WTC11 (cell line): Measurements from ENCODE around the gene WDR72. TPM values are rescaled to one million over a fixed set of nuclear protein-coding genes. Genes with fewer than 3 reads are reported as not detected.

Experiments
- ATAC-seq: fragments of 200-7000 bp; cut with Tn5 transposase; 2 replicates; pipeline ENCODE4 v1.10.0; 2021; ENCODE audit warnings: mild to moderate bottlenecking, moderate library complexity
- CTCF ChIA-PET: fragments of 300-600 bp; sonication (Branson Sonifier 250); formaldehyde crosslinking; loops from one replicate; lab custom pipeline; 2021; ENCODE audit warnings: antibody characterized with exemption; lab: Charles Lee
- POLR2A ChIA-PET: fragments of 350-600 bp; sonication (Branson Sonifier 250); formaldehyde crosslinking; loops from one replicate; lab custom pipeline; 2021; ENCODE audit warnings: antibody characterized with exemption; lab: Charles Lee
- DNase-seq: peaks from one replicate; pipeline ENCODE4 v3.0.0; 2021; ENCODE audit warnings: low spot score
- H3K27ac Mint-ChIP-seq: 2 replicates; pipeline ENCODE4 v1.8.0; 2021; ENCODE audit warnings: mixed read lengths
- H3K27me3 Mint-ChIP-seq: 2 replicates; pipeline ENCODE4 v1.8.0; 2021; ENCODE audit warnings: low read depth, mild to moderate bottlenecking, moderate library complexity, mixed read lengths
- H3K36me3 Mint-ChIP-seq: 2 replicates; pipeline ENCODE4 v1.8.0; 2021; ENCODE audit warnings: mixed read lengths
- H3K4me1 Mint-ChIP-seq: 2 replicates; pipeline ENCODE4 v1.8.0; 2022; ENCODE audit warnings: mixed read lengths
- H3K4me3 Mint-ChIP-seq: 2 replicates; pipeline ENCODE4 v1.8.0; 2021; ENCODE audit warnings: mild to moderate bottlenecking, moderate library complexity, mixed read lengths
- H3K9me3 Mint-ChIP-seq: 2 replicates; pipeline ENCODE4 v1.8.0; 2021; ENCODE audit warnings: mixed read lengths
- ATF1 ChIP-seq: sonication (generic); formaldehyde crosslinking; IDR thresholded peaks from 2 replicates; pipeline ENCODE4 v1.8.1; 2023; ENCODE audit warnings: mild to moderate bottlenecking, moderate library complexity, missing genetic modification reagents
- CBFB ChIP-seq: sonication (generic); formaldehyde crosslinking; IDR thresholded peaks from 2 replicates; pipeline ENCODE4 v1.8.1; 2022; ENCODE audit warnings: mild to moderate bottlenecking, low read depth, missing genetic modification reagents
- FOXJ3 ChIP-seq: sonication (generic); formaldehyde crosslinking; IDR thresholded peaks from 2 replicates; pipeline ENCODE4 v1.9.0; 2021; ENCODE audit warnings: missing genetic modification reagents, mild to moderate bottlenecking, borderline replicate concordance
- FOXK1 ChIP-seq: sonication (generic); formaldehyde crosslinking; IDR thresholded peaks from 2 replicates; pipeline ENCODE4 v1.8.0; 2022; ENCODE audit warnings: mild to moderate bottlenecking, moderate library complexity, missing genetic modification reagents
- IRF2 ChIP-seq: sonication (generic); formaldehyde crosslinking; IDR thresholded peaks from 2 replicates; pipeline ENCODE4 v1.8.0; 2022; ENCODE audit warnings: low read depth, missing genetic modification reagents, borderline replicate concordance
- RORB ChIP-seq: fragments of 250-450 bp; sonication (Bioruptor Pico); IDR thresholded peaks from 2 replicates; pipeline ENCODE4 v1.9.0; 2021; ENCODE audit warnings: mild to moderate bottlenecking
- SOX15 ChIP-seq: fragments of 250-450 bp; sonication (Bioruptor Pico); IDR thresholded peaks from 2 replicates; pipeline ENCODE4 v1.9.0; 2021; ENCODE audit warnings: mild to moderate bottlenecking
- SP1 ChIP-seq: sonication (generic); formaldehyde crosslinking; conservative IDR thresholded peaks from 2 replicates; pipeline ENCODE4 v1.8.1; 2022; ENCODE audit warnings: missing genetic modification reagents
- STAT6 ChIP-seq: sonication (generic); formaldehyde crosslinking; conservative IDR thresholded peaks from 2 replicates; pipeline ENCODE4 v1.8.1; 2023; ENCODE audit warnings: mild to moderate bottlenecking, low read depth, missing genetic modification reagents, moderate library complexity
- TP53 ChIP-seq: sonication (generic); formaldehyde crosslinking; IDR thresholded peaks from 2 replicates; pipeline ENCODE4 v1.8.1; 2023; ENCODE audit warnings: mild to moderate bottlenecking, missing genetic modification reagents
- ZBTB43 ChIP-seq: sonication (generic); formaldehyde crosslinking; IDR thresholded peaks from 2 replicates; pipeline ENCODE4 v1.8.1; 2023; ENCODE audit warnings: mild to moderate bottlenecking, missing genetic modification reagents
- ZNF219 ChIP-seq: sonication (generic); formaldehyde crosslinking; IDR thresholded peaks from 2 replicates; pipeline ENCODE4 v1.8.0; 2023; ENCODE audit warnings: missing genetic modification reagents, mild to moderate bottlenecking, borderline replicate concordance
- ZNF263 ChIP-seq: sonication (generic); formaldehyde crosslinking; IDR thresholded peaks from 2 replicates; pipeline ENCODE4 v1.8.1; 2022; ENCODE audit warnings: low read depth, mild to moderate bottlenecking, moderate library complexity, missing genetic modification reagents
- ZNF416 ChIP-seq: fragments of 250-450 bp; sonication (Bioruptor Pico); IDR thresholded peaks from 2 replicates; pipeline ENCODE4 v1.9.0; 2021; ENCODE audit warnings: mild to moderate bottlenecking, inconsistent platforms
- total RNA-seq: library from RNA; stranded (reverse); gene quantifications from 3 replicates; pipeline ENCODE4 v1.2.3, GENCODE V29; 2021
- TF ChIP-seq, protein P1 (sequence below): sonication (generic); formaldehyde crosslinking; IDR thresholded peaks from 2 replicates; pipeline ENCODE4 v1.8.0; 2022; ENCODE audit warnings: mild to moderate bottlenecking, missing genetic modification reagents
- TF ChIP-seq, protein P2 (sequence below): sonication (generic); formaldehyde crosslinking; IDR thresholded peaks from 2 replicates; pipeline ENCODE4 v1.8.0; 2023; ENCODE audit warnings: mild to moderate bottlenecking, missing genetic modification reagents
- TF ChIP-seq, protein P3 (sequence below): sonication (generic); formaldehyde crosslinking; IDR thresholded peaks from 2 replicates; pipeline ENCODE4 v1.8.0; 2022; ENCODE audit warnings: mild to moderate bottlenecking, missing genetic modification reagents
- TF ChIP-seq, protein P4 (sequence below): sonication (generic); formaldehyde crosslinking; IDR thresholded peaks from 2 replicates; pipeline ENCODE4 v1.8.1; 2022; ENCODE audit warnings: low read depth, mild to moderate bottlenecking, moderate library complexity, missing genetic modification reagents, borderline replicate concordance
- TF ChIP-seq, protein P5 (sequence below): sonication (generic); formaldehyde crosslinking; IDR thresholded peaks from 2 replicates; pipeline ENCODE4 v1.8.0; 2023; ENCODE audit warnings: missing genetic modification reagents
- TF ChIP-seq, protein P6 (sequence below): fragments of 250-450 bp; sonication (Bioruptor Pico); IDR thresholded peaks from 2 replicates; pipeline ENCODE4 v1.8.0; 2021; ENCODE audit warnings: mild to moderate bottlenecking

Gene WDR72
- total RNA-seq, 1 experiment from 2014 or later = 8.6 TPM

DNA sequence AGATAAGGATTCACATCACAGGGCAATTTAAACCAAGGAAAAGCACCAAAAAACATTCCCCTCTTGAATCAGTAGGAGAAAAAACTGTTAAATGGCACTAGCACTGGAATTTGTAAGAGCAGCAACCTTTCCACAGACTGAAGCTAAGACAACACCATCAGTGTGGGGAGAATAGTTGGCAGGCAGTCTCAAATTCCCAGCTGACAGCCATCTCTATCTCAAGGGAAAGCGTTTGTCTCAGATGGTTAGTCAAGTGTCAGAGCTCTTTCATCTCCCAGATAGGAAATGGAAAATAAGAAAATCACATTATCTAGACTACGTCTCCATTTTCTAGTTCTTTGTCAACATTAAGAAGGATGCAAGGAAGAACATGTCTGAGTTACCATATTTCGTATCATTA, 228.7 kb downstream of the WDR72 start (continued):
- TF ChIP-seq ATF1 (CRISPR knock-in tag) (no peak), ZBTB43 (CRISPR knock-in tag) (no peak), SOX15 (CRISPR knock-in tag) (no peak)
- TF ChIP-seq, protein P1, sequence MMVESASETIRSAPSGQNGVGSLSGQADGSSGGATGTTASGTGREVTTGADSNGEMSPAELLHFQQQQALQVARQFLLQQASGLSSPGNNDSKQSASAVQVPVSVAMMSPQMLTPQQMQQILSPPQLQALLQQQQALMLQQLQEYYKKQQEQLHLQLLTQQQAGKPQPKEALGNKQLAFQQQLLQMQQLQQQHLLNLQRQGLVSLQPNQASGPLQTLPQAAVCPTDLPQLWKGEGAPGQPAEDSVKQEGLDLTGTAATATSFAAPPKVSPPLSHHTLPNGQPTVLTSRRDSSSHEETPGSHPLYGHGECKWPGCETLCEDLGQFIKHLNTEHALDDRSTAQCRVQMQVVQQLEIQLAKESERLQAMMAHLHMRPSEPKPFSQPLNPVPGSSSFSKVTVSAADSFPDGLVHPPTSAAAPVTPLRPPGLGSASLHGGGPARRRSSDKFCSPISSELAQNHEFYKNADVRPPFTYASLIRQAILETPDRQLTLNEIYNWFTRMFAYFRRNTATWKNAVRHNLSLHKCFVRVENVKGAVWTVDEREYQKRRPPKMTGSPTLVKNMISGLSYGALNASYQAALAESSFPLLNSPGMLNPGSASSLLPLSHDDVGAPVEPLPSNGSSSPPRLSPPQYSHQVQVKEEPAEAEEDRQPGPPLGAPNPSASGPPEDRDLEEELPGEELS = no peak
- TF ChIP-seq, all 79 proteins: peak for 0

GRCh38 chr15:53527996-53528395, 231.5 kb downstream of the WDR72 start:
- CTCF ChIA-PET = no interaction called here

More at GRCh38 chr15:53527996-53528395, 231.5 kb downstream of the WDR72 start:
- no peaks in the 10 kb centered on the region for H3K36me3 Mint-ChIP-seq
- DNase-seq (no peak), ATAC-seq (no peak)
- POLR2A ChIA-PET = no interaction called here
- no peak for TF ChIP-seq FOXJ3
- TF ChIP-seq TP53 (CRISPR knock-in tag) = no peak
- no peak for TF ChIP-seq ZNF416 (CRISPR knock-in tag)
- TF ChIP-seq STAT6 (CRISPR knock-in tag) = no peak
- TF ChIP-seq, protein P2, sequence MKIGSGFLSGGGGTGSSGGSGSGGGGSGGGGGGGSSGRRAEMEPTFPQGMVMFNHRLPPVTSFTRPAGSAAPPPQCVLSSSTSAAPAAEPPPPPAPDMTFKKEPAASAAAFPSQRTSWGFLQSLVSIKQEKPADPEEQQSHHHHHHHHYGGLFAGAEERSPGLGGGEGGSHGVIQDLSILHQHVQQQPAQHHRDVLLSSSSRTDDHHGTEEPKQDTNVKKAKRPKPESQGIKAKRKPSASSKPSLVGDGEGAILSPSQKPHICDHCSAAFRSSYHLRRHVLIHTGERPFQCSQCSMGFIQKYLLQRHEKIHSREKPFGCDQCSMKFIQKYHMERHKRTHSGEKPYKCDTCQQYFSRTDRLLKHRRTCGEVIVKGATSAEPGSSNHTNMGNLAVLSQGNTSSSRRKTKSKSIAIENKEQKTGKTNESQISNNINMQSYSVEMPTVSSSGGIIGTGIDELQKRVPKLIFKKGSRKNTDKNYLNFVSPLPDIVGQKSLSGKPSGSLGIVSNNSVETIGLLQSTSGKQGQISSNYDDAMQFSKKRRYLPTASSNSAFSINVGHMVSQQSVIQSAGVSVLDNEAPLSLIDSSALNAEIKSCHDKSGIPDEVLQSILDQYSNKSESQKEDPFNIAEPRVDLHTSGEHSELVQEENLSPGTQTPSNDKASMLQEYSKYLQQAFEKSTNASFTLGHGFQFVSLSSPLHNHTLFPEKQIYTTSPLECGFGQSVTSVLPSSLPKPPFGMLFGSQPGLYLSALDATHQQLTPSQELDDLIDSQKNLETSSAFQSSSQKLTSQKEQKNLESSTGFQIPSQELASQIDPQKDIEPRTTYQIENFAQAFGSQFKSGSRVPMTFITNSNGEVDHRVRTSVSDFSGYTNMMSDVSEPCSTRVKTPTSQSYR = no peak
- TF ChIP-seq, protein P3, sequence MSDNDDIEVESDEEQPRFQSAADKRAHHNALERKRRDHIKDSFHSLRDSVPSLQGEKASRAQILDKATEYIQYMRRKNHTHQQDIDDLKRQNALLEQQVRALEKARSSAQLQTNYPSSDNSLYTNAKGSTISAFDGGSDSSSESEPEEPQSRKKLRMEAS (CRISPR knock-in tag) = no peak
- TF ChIP-seq FOXK1 (CRISPR knock-in tag) = no peak
- TF ChIP-seq, protein P4, sequence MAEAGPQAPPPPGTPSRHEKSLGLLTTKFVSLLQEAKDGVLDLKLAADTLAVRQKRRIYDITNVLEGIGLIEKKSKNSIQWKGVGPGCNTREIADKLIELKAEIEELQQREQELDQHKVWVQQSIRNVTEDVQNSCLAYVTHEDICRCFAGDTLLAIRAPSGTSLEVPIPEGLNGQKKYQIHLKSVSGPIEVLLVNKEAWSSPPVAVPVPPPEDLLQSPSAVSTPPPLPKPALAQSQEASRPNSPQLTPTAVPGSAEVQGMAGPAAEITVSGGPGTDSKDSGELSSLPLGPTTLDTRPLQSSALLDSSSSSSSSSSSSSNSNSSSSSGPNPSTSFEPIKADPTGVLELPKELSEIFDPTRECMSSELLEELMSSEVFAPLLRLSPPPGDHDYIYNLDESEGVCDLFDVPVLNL (CRISPR knock-in tag) = no peak
- TF ChIP-seq, protein P5, sequence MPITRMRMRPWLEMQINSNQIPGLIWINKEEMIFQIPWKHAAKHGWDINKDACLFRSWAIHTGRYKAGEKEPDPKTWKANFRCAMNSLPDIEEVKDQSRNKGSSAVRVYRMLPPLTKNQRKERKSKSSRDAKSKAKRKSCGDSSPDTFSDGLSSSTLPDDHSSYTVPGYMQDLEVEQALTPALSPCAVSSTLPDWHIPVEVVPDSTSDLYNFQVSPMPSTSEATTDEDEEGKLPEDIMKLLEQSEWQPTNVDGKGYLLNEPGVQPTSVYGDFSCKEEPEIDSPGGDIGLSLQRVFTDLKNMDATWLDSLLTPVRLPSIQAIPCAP (CRISPR knock-in tag) = no peak
- no peak for TF ChIP-seq RORB (CRISPR knock-in tag)
- TF ChIP-seq ZNF263 = no peak
- TF ChIP-seq ZNF219 (CRISPR knock-in tag) = no peak
- TF ChIP-seq SOX15 (CRISPR knock-in tag) = no peak
- no peak for TF ChIP-seq IRF2 (CRISPR knock-in tag)
- no peak for TF ChIP-seq CBFB (CRISPR knock-in tag)
- no peak for TF ChIP-seq SP1 (CRISPR knock-in tag)
- TF ChIP-seq, protein P6, sequence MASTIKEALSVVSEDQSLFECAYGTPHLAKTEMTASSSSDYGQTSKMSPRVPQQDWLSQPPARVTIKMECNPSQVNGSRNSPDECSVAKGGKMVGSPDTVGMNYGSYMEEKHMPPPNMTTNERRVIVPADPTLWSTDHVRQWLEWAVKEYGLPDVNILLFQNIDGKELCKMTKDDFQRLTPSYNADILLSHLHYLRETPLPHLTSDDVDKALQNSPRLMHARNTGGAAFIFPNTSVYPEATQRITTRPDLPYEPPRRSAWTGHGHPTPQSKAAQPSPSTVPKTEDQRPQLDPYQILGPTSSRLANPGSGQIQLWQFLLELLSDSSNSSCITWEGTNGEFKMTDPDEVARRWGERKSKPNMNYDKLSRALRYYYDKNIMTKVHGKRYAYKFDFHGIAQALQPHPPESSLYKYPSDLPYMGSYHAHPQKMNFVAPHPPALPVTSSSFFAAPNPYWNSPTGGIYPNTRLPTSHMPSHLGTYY (CRISPR knock-in tag) = no peak
- peaks cover 12% of the 10 kb centered on the region for H3K4me1 Mint-ChIP-seq
- no peaks in the 10 kb centered on the region for H3K9me3 Mint-ChIP-seq
- no peak overlapping the region for H3K4me3 Mint-ChIP-seq
- no peak overlapping the region for H3K27ac Mint-ChIP-seq
- no peaks in the 10 kb centered on the region for H3K27me3 Mint-ChIP-seq
